K562 (cell line): ENCODE results near the gene CLTC. TPM values are rescaled to one million over a fixed set of nuclear protein-coding genes. Genes with fewer than 3 reads are reported as not detected.

ENCODE experiments used
- ATAC-seq: fragments of 200-7000 bp; cut with Tn5 transposase; 3 replicates; pipeline ENCODE4 v1.9.1; 2020; ENCODE audit warnings: moderate library complexity
- BruUV-seq: library from RNA; stranded (reverse); fragments of 400-500 nt; replicated peaks from 2 replicates; lab custom pipeline; 2021; lab: Mats Ljungman, UMichigan
- CTCF ChIA-PET: fragments of 300-600 bp; formaldehyde crosslinking; extraction: SDS; loops from one replicate; lab custom pipeline; 2021; ENCODE audit warnings: low intra/inter-chr PET ratio; lab: Yijun Ruan, JAX
- POLR2A ChIA-PET: fragments of 300-600, 350-650 bp; sonication (Branson Sonifier 250); formaldehyde crosslinking; extraction: SDS; loops from one replicate; lab custom pipeline; 2021; ENCODE audit warnings: antibody characterized with exemption, inconsistent platforms; lab: Yijun Ruan, JAX
- DNase-seq, 4 experiments: peaks; one replicate each; pipeline versions ENCODE4 v3.0.0 to v3.0.0-alpha.2; 2011 to 2018; ENCODE audit warnings: low spot score in 3 of 4, mixed read lengths in 3 of 4; ENCODE audit errors: extremely low read depth in 1 of 4
- FAIRE-seq: peaks from 2 replicates; lab custom pipeline; 2011; peaks lifted over from hg19 to GRCh38; lab: Jason Lieb, UNC
- H2AFZ ChIP-seq: 2 replicates; pipeline ENCODE4 v1.6.0; 2011; ENCODE audit warnings: low read depth, low read length, control low read depth, inconsistent platforms
- H3K27ac ChIP-seq: fragments of 200-600 bp; 3 replicates; pipeline ENCODE4 v1.8.0; 2011; ENCODE audit warnings: low read depth, mild to moderate bottlenecking, control low read depth, inconsistent platforms, low read length, moderate library complexity, mixed read lengths; ENCODE audit errors: extremely low read depth
- H3K27me3 ChIP-seq, 2 experiments: fragments of 300-600 bp in 1 of 2; 2 replicates in 1 of 2; 3 replicates in 1 of 2; pipeline versions ENCODE4 v1.6.0 to v1.8.0; 2011; ENCODE audit warnings: inconsistent platforms in 2 of 2, low read length in 2 of 2, mild to moderate bottlenecking in 1 of 2, mixed read lengths in 1 of 2, moderate library complexity in 1 of 2; ENCODE audit not compliant: control insufficient read depth in 2 of 2, insufficient read depth in 2 of 2
- H3K36me3 ChIP-seq: fragments of 300-600 bp; 3 replicates; pipeline ENCODE4 v1.8.0; 2011; ENCODE audit warnings: mild to moderate bottlenecking, low read length, inconsistent platforms; ENCODE audit not compliant: control insufficient read depth, insufficient read depth
- H3K4me1 ChIP-seq, 2 experiments: fragments of 200-600 bp in 1 of 2; replicated peaks in 1 of 2; 2 replicates in 1 of 2; 3 replicates in 1 of 2; pipeline versions ENCODE4 v1.5.1 to v1.8.0; 2011; ENCODE audit warnings: inconsistent platforms in 2 of 2, low read length in 2 of 2, mild to moderate bottlenecking in 1 of 2, mixed read lengths in 1 of 2, moderate library complexity in 1 of 2; ENCODE audit not compliant: control insufficient read depth in 2 of 2, insufficient read depth in 2 of 2
- H3K4me2 ChIP-seq: 2 replicates; pipeline ENCODE4 v1.6.1; 2011; ENCODE audit warnings: low read length, control low read depth, inconsistent platforms, mixed read lengths; ENCODE audit not compliant: insufficient read depth
- H3K4me3 ChIP-seq: fragments of 200-600 bp; sonication (generic), shearing (Covaris generic); 2 replicates; pipeline ENCODE4 v1.5.1; 2016; ENCODE audit warnings: control low read depth, inconsistent platforms
- H3K79me2 ChIP-seq: fragments of 200-600 bp; 3 replicates; pipeline ENCODE4 v1.8.0; 2011; ENCODE audit warnings: low read length, inconsistent platforms; ENCODE audit not compliant: control insufficient read depth, insufficient read depth
- H3K9ac ChIP-seq, 2 experiments: 2 replicates each; pipeline versions ENCODE4 v1.6.0 to v1.6.1; 2011; ENCODE audit warnings: low read depth in 2 of 2, low read length in 2 of 2, control low read depth in 1 of 2, inconsistent platforms in 1 of 2, mild to moderate bottlenecking in 1 of 2, mixed read lengths in 1 of 2; ENCODE audit not compliant: insufficient read depth in 1 of 2
- H3K9me1 ChIP-seq: one replicate; pipeline ENCODE4 v1.6.0; 2011; ENCODE audit warnings: inconsistent platforms, mild to moderate bottlenecking, low read length, moderate library complexity; ENCODE audit not compliant: control insufficient read depth, insufficient read depth
- H3K9me3 ChIP-seq: replicated peaks from 2 replicates; pipeline ENCODE4 v1.5.1; 2011; ENCODE audit warnings: low read depth, low read length, inconsistent platforms; ENCODE audit not compliant: control insufficient read depth, insufficient read depth
- H4K20me1 ChIP-seq: replicated peaks from 2 replicates; pipeline ENCODE4 v1.6.1; 2011; ENCODE audit warnings: low read length, inconsistent platforms, mixed read lengths; ENCODE audit not compliant: control insufficient read depth, insufficient read depth
- RAD51 ChIP-seq: fragments of 450-650 bp; IDR thresholded peaks from 2 replicates; pipeline ENCODE4 v1.7.1; 2016; ENCODE audit warnings: low read depth, mild to moderate bottlenecking, borderline replicate concordance
- ZNF3 ChIP-seq: fragments of 250-450 bp; sonication (Bioruptor Pico); IDR thresholded peaks from 2 replicates; pipeline ENCODE4 v1.5.0; 2021; ENCODE audit warnings: mild to moderate bottlenecking, moderate library complexity
- ZNF318 ChIP-seq, 2 experiments: fragments of 450-650 bp; IDR thresholded peaks; 2 replicates each; pipeline ENCODE4 v1.6.1; 2016; ENCODE audit warnings: mild to moderate bottlenecking in 2 of 2, borderline replicate concordance in 1 of 2, low read depth in 1 of 2, moderate library complexity in 1 of 2
- WGBS: fragments of 100-300 bp; shearing (Covaris generic); methylation state at CpG from one replicate; pipeline ENCODE4 v1.1.6; 2016; ENCODE audit warnings: low coverage, mixed read lengths; ENCODE audit not compliant: insufficient coverage; ENCODE audit errors: missing lambda C conversion rate; 5-methylcytosine and 5-hydroxymethylcytosine counted together
- in situ Hi-C: fragments of 300-500 bp; cut with MboI; formaldehyde crosslinking; loops from 4 replicates; pipeline ENCODE4 v1.15.0; 2018; ENCODE audit warnings: inconsistent platforms, mixed read lengths
- intact Hi-C: fragments of 100-400 bp; cut with micrococcal nuclease; formaldehyde crosslinking; loops from 2 replicates; pipeline ENCODE4 v1.14.2; 2022
- polyA plus RNA-seq, 8 experiments: library from polyadenylated mRNA; depleted of rRNA in 4 of 8; stranded (reverse) in 5 of 8; unstranded in 3 of 8; fragments of >200 nt; fragmentation: Nextera tagmentation in 2 of 8; fragmentation: Illumina TruSeq in 1 of 8; extraction: Ambion mirVana in 2 of 8; extraction: Trizol in 1 of 8; gene quantifications; 2 replicates each; pipeline versions ENCODE4 v1.2.1 to v1.2.3, GENCODE V29; 2011 to 2014; ENCODE audit warnings: inconsistent platforms in 1 of 8, missing spikeins in 1 of 8
- total RNA-seq, 7 experiments: library from RNA; depleted of rRNA in 6 of 7; stranded (reverse); fragments of >200 nt in 6 of 7; fragmentation: Illumina TruSeq in 2 of 7; extraction: Trizol in 2 of 7; gene quantifications; 2 replicates each; pipeline versions ENCODE4 v1.2.1 to v1.2.3, GENCODE V29; 2011 to 2021; ENCODE audit warnings: low replicate concordance in 1 of 7
- TF ChIP-seq, protein P1 (sequence below): fragments of 200-800 bp; sonication (Bioruptor generic); IDR thresholded peaks from 2 replicates; pipeline ENCODE4 v1.6.1; 2016; ENCODE audit warnings: missing genetic modification characterization, missing compliant biosample characterization

Gene CLTC
- total and polyA plus RNA-seq, 9 of the 15 experiments (the other 6 are each of a cell fraction or from before 2014, with no cell fraction given) = 115 to 267 (median 174) TPM

DNA sequence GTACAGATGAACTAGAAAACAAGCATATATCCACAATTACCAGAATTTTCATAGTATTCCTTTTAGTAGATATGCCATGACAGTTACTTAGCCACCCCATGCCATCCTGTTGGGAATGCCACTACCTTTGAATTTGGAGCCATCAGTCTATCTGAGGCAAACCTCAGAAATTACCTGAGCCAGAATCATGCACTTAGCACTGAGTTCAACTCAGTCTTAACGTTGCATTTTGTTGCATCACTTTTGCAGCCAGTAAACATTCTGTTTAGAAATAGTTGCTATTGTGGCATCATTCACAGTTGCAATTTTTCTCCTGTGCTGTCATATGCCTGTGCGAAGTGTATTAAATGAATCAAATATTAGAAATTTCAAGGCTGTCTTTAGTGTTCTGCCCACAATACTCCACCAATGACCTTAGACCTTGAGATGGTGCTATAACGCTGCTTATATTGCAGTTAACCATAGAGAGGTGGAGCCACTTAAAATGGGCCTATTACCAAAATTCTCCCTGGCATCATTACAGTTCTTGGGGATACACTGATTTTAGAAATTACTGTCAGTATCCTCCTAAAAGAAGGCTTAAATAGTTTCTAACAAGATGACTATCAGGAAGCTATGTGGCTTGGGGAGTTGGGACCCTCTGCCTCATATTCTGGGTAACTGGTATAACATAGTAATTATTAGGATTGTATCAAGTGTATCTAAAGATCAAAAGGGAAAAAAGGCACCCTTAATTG, 76.4 kb downstream of the CLTC start:
- Histone ChIP-seq H3K79me2 (peaks cover 85% of the 10 kb centered on the region), H2AFZ (no peak overlapping the region), H3K9me3 (no peaks in the 10 kb centered on the region), H3K4me3 (no peak overlapping the region), H3K36me3 (peaks cover 95% of the 10 kb centered on the region), H3K27me3 (no peaks in the 10 kb centered on the region), H3K27ac (peak overlapping the region; percentile 58; the same call in 2 of the 3 replicates), H3K9me1 (no peaks in the 10 kb centered on the region), H3K4me1 (peaks cover 0 to 47% of the 10 kb centered on the region in 2 experiments; a peak in 2 of 5 replicates), H3K9ac (peak overlapping the region in 1 of 2 experiments; percentile 22; a peak in 1 of 4 replicates), H3K4me2 (0 out of 2 replicates have a peak overlapping the region, but pooled peaks have one; percentile 9), H4K20me1 (peaks cover 59% of the 10 kb centered on the region)
- intact Hi-C loops = no loop called here
- in situ Hi-C loops = no loop called here
- no peak for DNase-seq
- POLR2A ChIA-PET = interaction anchor here (0.7 to 1.9 kb wide), 5 partner anchors 8 to 141 kb away, joined by 3 to 9 read pairs (median 5); no protein-coding TSS in a partner anchor
- ATAC-seq = peak; percentile 66
- FAIRE-seq = no peak
- no TSS peak for BruUV-seq
- 31% methylated on average over 3 of the region's 3 CpGs for WGBS
- CTCF ChIA-PET = interaction anchor here (0.6 kb wide), 1 partner anchor 163 kb away, joined by 3 read pairs; no protein-coding TSS in a partner anchor
- peak in 1 of 2 experiments; percentile 30; a peak in 1 of 4 replicates for TF ChIP-seq ZNF318 (IDR thresholded peaks at IDR 0.05; ENCODE audit: borderline replicate concordance in 1 of 2, low read depth in 1 of 2)
- TF ChIP-seq ZNF3 (CRISPR knock-in tag) = 0 out of 2 replicates have a peak, but pooled peaks have one; percentile 3
- TF ChIP-seq, protein P1, sequence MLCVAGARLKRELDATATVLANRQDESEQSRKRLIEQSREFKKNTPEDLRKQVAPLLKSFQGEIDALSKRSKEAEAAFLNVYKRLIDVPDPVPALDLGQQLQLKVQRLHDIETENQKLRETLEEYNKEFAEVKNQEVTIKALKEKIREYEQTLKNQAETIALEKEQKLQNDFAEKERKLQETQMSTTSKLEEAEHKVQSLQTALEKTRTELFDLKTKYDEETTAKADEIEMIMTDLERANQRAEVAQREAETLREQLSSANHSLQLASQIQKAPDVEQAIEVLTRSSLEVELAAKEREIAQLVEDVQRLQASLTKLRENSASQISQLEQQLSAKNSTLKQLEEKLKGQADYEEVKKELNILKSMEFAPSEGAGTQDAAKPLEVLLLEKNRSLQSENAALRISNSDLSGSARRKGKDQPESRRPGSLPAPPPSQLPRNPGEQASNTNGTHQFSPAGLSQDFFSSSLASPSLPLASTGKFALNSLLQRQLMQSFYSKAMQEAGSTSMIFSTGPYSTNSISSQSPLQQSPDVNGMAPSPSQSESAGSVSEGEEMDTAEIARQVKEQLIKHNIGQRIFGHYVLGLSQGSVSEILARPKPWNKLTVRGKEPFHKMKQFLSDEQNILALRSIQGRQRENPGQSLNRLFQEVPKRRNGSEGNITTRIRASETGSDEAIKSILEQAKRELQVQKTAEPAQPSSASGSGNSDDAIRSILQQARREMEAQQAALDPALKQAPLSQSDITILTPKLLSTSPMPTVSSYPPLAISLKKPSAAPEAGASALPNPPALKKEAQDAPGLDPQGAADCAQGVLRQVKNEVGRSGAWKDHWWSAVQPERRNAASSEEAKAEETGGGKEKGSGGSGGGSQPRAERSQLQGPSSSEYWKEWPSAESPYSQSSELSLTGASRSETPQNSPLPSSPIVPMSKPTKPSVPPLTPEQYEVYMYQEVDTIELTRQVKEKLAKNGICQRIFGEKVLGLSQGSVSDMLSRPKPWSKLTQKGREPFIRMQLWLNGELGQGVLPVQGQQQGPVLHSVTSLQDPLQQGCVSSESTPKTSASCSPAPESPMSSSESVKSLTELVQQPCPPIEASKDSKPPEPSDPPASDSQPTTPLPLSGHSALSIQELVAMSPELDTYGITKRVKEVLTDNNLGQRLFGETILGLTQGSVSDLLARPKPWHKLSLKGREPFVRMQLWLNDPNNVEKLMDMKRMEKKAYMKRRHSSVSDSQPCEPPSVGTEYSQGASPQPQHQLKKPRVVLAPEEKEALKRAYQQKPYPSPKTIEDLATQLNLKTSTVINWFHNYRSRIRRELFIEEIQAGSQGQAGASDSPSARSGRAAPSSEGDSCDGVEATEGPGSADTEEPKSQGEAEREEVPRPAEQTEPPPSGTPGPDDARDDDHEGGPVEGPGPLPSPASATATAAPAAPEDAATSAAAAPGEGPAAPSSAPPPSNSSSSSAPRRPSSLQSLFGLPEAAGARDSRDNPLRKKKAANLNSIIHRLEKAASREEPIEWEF (CRISPR knock-in tag) = no peak
- TF ChIP-seq RAD51 = no peak
